Trophoblast cell (in vitro differentiated cells and primary cell): Measurements from ENCODE around the gene TIGD4.

ENCODE experiments used
- DNase-seq, 2 donors: peaks; one replicate each; pipeline ENCODE4 v3.0.0-alpha.2; 2016
- H2AFZ ChIP-seq: 2 replicates; pipeline ENCODE4 v1.6.1; 2013; ENCODE audit warnings: low read length, moderate library complexity, mild to moderate bottlenecking; ENCODE audit not compliant: insufficient read depth, poor library complexity
- H2AK5ac ChIP-seq: 2 replicates; pipeline ENCODE4 v1.6.1; 2013; ENCODE audit warnings: mild to moderate bottlenecking, low read length
- H2BK120ac ChIP-seq: 2 replicates; pipeline ENCODE4 v1.6.1; 2013; ENCODE audit warnings: low read length, mild to moderate bottlenecking, moderate library complexity; ENCODE audit not compliant: insufficient read depth, poor library complexity
- H2BK12ac ChIP-seq: 2 replicates; pipeline ENCODE4 v1.6.1; 2013; ENCODE audit warnings: mild to moderate bottlenecking, low read length, moderate library complexity
- H2BK5ac ChIP-seq: 2 replicates; pipeline ENCODE4 v1.6.1; 2013; ENCODE audit warnings: low read length, low read depth, moderate library complexity, mild to moderate bottlenecking; ENCODE audit not compliant: poor library complexity
- H3K14ac ChIP-seq: 2 replicates; pipeline ENCODE4 v1.6.1; 2013; ENCODE audit warnings: mild to moderate bottlenecking, low read length
- H3K18ac ChIP-seq: 2 replicates; pipeline ENCODE4 v1.6.1; 2013; ENCODE audit warnings: mild to moderate bottlenecking, low read length
- H3K23ac ChIP-seq: 2 replicates; pipeline ENCODE4 v1.6.1; 2013; ENCODE audit warnings: low read length
- H3K27ac ChIP-seq: 2 replicates; pipeline ENCODE4 v1.5.1; 2013; ENCODE audit warnings: low read depth, mild to moderate bottlenecking, inconsistent platforms, low read length, moderate library complexity
- H3K27me3 ChIP-seq: 2 replicates; pipeline ENCODE4 v1.6.1; 2013; ENCODE audit warnings: inconsistent platforms, mild to moderate bottlenecking, low read length, moderate library complexity; ENCODE audit not compliant: insufficient read depth
- H3K36me3 ChIP-seq, 2 experiments: 1 replicate in 1 of 2; 2 replicates in 1 of 2; pipeline ENCODE4 v1.6.1; 2013; ENCODE audit warnings: low read length in 2 of 2, mild to moderate bottlenecking in 2 of 2, moderate library complexity in 1 of 2; ENCODE audit not compliant: insufficient read depth in 2 of 2, control insufficient read depth in 1 of 2
- H3K4ac ChIP-seq: 2 replicates; pipeline ENCODE4 v1.6.1; 2013; ENCODE audit warnings: low read depth, mild to moderate bottlenecking, low read length, moderate library complexity
- H3K4me1 ChIP-seq, 2 experiments: 1 replicate in 1 of 2; 2 replicates in 1 of 2; pipeline ENCODE4 v1.6.1; 2013; ENCODE audit warnings: low read length in 2 of 2, mild to moderate bottlenecking in 2 of 2, moderate library complexity in 1 of 2; ENCODE audit not compliant: insufficient read depth in 2 of 2, control insufficient read depth in 1 of 2
- H3K4me2 ChIP-seq: 2 replicates; pipeline ENCODE4 v1.6.1; 2013; ENCODE audit warnings: inconsistent platforms, mild to moderate bottlenecking, low read length, moderate library complexity
- H3K4me3 ChIP-seq: 2 replicates; pipeline ENCODE4 v1.5.1; 2013; ENCODE audit warnings: mild to moderate bottlenecking, low read depth, low read length, inconsistent platforms
- H3K79me1 ChIP-seq: one replicate; pipeline ENCODE4 v1.6.1; 2013; ENCODE audit warnings: low read length
- H3K79me2 ChIP-seq: 2 replicates; pipeline ENCODE4 v1.6.1; 2013; ENCODE audit warnings: low read length, mild to moderate bottlenecking; ENCODE audit not compliant: control insufficient read depth, insufficient read depth, poor library complexity
- H3K9ac ChIP-seq: 2 replicates; pipeline ENCODE4 v1.6.1; 2013; ENCODE audit warnings: mild to moderate bottlenecking, low read length
- H3K9me3 ChIP-seq: 2 replicates; pipeline ENCODE4 v1.6.1; 2013; ENCODE audit warnings: low read depth, mild to moderate bottlenecking, control low read depth, inconsistent platforms, low read length; ENCODE audit not compliant: insufficient read depth
- H4K12ac ChIP-seq: 2 replicates; pipeline ENCODE4 v1.6.1; 2013; ENCODE audit warnings: low read depth, mild to moderate bottlenecking, low read length, moderate library complexity
- H4K8ac ChIP-seq: 2 replicates; pipeline ENCODE4 v1.6.1; 2013; ENCODE audit warnings: low read depth, mild to moderate bottlenecking, low read length, moderate library complexity
- H4K91ac ChIP-seq: one replicate; pipeline ENCODE4 v1.6.1; 2013; ENCODE audit warnings: low read depth, mild to moderate bottlenecking, low read length, moderate library complexity
- WGBS: extraction: QIAGEN DNeasy Blood & Tissue Kit; methylation state at CpG from one replicate; pipeline ENCODE4 v1.1.7; 2013; ENCODE audit warnings: missing lambda C conversion rate; ENCODE audit not compliant: insufficient read length, insufficient coverage; ENCODE audit errors: extremely low coverage; 5-methylcytosine and 5-hydroxymethylcytosine counted together

The TIGD4 gene

GRCh38 chr4:152795891-152796290 is 16.4 kb upstream of the TIGD4 start:
- Histone ChIP-seq H3K23ac (no peak overlapping the region), H3K79me2 (no peaks in the 10 kb centered on the region), H3K4me3 (no peak overlapping the region), H4K91ac (no peak overlapping the region), H3K79me1 (no peaks in the 10 kb centered on the region), H2BK12ac (no peak overlapping the region), H4K12ac (no peak overlapping the region), H3K27ac (no peak overlapping the region), H3K14ac (no peak overlapping the region), H3K9ac (no peak overlapping the region), H2BK5ac (no peak overlapping the region), H3K4me1 (no peaks in the 10 kb centered on the region), H2AFZ (no peak overlapping the region), H4K8ac (no peak overlapping the region), H3K27me3 (no peaks in the 10 kb centered on the region), H3K36me3 (no peaks in the 10 kb centered on the region), H3K18ac (no peak overlapping the region), H3K4ac (no peak overlapping the region), H3K9me3 (no peaks in the 10 kb centered on the region), H2BK120ac (no peak overlapping the region), H3K4me2 (no peak overlapping the region), H2AK5ac (no peak overlapping the region)
- WGBS, result no CpG with 5 or more reads among the region's 3 CpGs
- peak; percentile 37 to 93 for DNase-seq

- Histone ChIP-seq H3K4ac (no peak overlapping the region), H2BK120ac (no peak overlapping the region), H3K27me3 (no peaks in the 10 kb centered on the region), H2BK5ac (no peak overlapping the region), H4K8ac (no peak overlapping the region), H3K23ac (no peak overlapping the region), H3K36me3 (no peaks in the 10 kb centered on the region), H3K79me1 (no peaks in the 10 kb centered on the region), H3K9ac (no peak overlapping the region), H3K4me1 (no peaks in the 10 kb centered on the region), H4K91ac (no peak overlapping the region), H2BK12ac (no peak overlapping the region), H3K14ac (no peak overlapping the region), H3K27ac (no peak overlapping the region), H3K4me2 (no peak overlapping the region), H4K12ac (no peak overlapping the region), H3K18ac (no peak overlapping the region), H3K9me3 (no peaks in the 10 kb centered on the region), H2AFZ (no peak overlapping the region), H2AK5ac (no peak overlapping the region), H3K79me2 (no peaks in the 10 kb centered on the region), H3K4me3 (no peak overlapping the region)
- no peak for DNase-seq
- WGBS, result no CpG with 5 or more reads among the region's 1 CpG
Measured at GRCh38 chr4:152786627-152787026, 7.1 kb upstream of the TIGD4 start.

- Histone ChIP-seq H3K4ac (no peak overlapping the region), H3K27me3 (no peaks in the 10 kb centered on the region), H3K18ac (no peak overlapping the region), H3K23ac (no peak overlapping the region), H2BK12ac (no peak overlapping the region), H2BK120ac (no peak overlapping the region), H3K14ac (no peak overlapping the region), H3K36me3 (no peaks in the 10 kb centered on the region), H3K4me2 (no peak overlapping the region), H2BK5ac (no peak overlapping the region), H3K79me2 (no peaks in the 10 kb centered on the region), H2AK5ac (no peak overlapping the region), H3K79me1 (no peaks in the 10 kb centered on the region), H3K4me3 (no peak overlapping the region), H4K12ac (no peak overlapping the region), H4K8ac (no peak overlapping the region), H3K9me3 (no peaks in the 10 kb centered on the region), H3K9ac (no peak overlapping the region), H4K91ac (no peak overlapping the region), H3K27ac (no peak overlapping the region), H3K4me1 (no peaks in the 10 kb centered on the region), H2AFZ (no peak overlapping the region)
- no CpG with 5 or more reads among the region's 3 CpGs for WGBS
- no peak for DNase-seq
Measured at GRCh38 chr4:152785639-152786615, 6.4 kb upstream of the TIGD4 start.

GRCh38 chr4:152784490-152785350 is 5.2 kb upstream of the TIGD4 start:
- no peak overlapping the region for H2BK5ac ChIP-seq
- no peaks in the 10 kb centered on the region for H3K27me3 ChIP-seq
- no peak overlapping the region for H3K27ac ChIP-seq
- no peak overlapping the region for H2AFZ ChIP-seq
- H3K18ac ChIP-seq, result no peak overlapping the region
- no peak overlapping the region for H3K9ac ChIP-seq
- no CpG with 5 or more reads among the region's 4 CpGs for WGBS
- H3K79me1 ChIP-seq, result peaks cover 5% of the 10 kb centered on the region
- no peaks in the 10 kb centered on the region for H3K9me3 ChIP-seq
- H3K4me2 ChIP-seq, result no peak overlapping the region
- H3K4ac ChIP-seq, result no peak overlapping the region
- H3K23ac ChIP-seq, result no peak overlapping the region
- no peaks in the 10 kb centered on the region for H3K4me1 ChIP-seq
- no peaks in the 10 kb centered on the region for H3K36me3 ChIP-seq
- H3K79me2 ChIP-seq, result peaks cover 5% of the 10 kb centered on the region
- no peak overlapping the region for H3K4me3 ChIP-seq
- H2BK12ac ChIP-seq, result no peak overlapping the region
- H3K14ac ChIP-seq, result no peak overlapping the region
- H2AK5ac ChIP-seq, result no peak overlapping the region
- H4K12ac ChIP-seq, result no peak overlapping the region
- H4K91ac ChIP-seq, result no peak overlapping the region
- peak; percentile 9 to 82 for DNase-seq
- H2BK120ac ChIP-seq, result no peak overlapping the region
- H4K8ac ChIP-seq, result no peak overlapping the region
